ENCODE data around the gene NUMB. TPM values are rescaled to one million over a fixed set of nuclear protein-coding genes. Genes with fewer than 3 reads are reported as not detected.
"Not testable (repeated sequence)": the region's sequence is repeated elsewhere in the genome, so short reads cannot be mapped to it uniquely, and the experiment has no call there.

NUMB gene
- total RNA-seq, 1 donor = 52.3 TPM

GRCh38 chr14:73369428-73369827 lies 88.9 kb downstream of the NUMB start:
- no peak for DNase-seq (ENCODE audit: low read depth)
- no peak for TF ChIP-seq CTCF (IDR thresholded peaks at IDR 0.05; ENCODE audit: insufficient read depth, low read length)
- H3K4me3 ChIP-seq (ENCODE audit: low read depth, low read length) = no peak overlapping the region

GRCh38 chr14:73368616-73369015 lies 89.7 kb downstream of the NUMB start:
- DNase-seq (ENCODE audit: low read depth) = peak; percentile 4
- no peak for TF ChIP-seq CTCF (IDR thresholded peaks at IDR 0.05; ENCODE audit: insufficient read depth, low read length)
- H3K4me3 ChIP-seq (ENCODE audit: low read depth, low read length) = no peak overlapping the region

GRCh38 chr14:73365727-73366126 lies 92.6 kb downstream of the NUMB start:
- peak; percentile 49 for DNase-seq (ENCODE audit: low read depth)
- no peak overlapping the region for H3K4me3 ChIP-seq (ENCODE audit: low read depth, low read length)
- TF ChIP-seq CTCF (IDR thresholded peaks at IDR 0.05; ENCODE audit: insufficient read depth, low read length) = no peak

GRCh38 chr14:73364559-73364958 lies 93.8 kb downstream of the NUMB start:
- DNase-seq (ENCODE audit: low read depth) = no peak
- TF ChIP-seq CTCF (IDR thresholded peaks at IDR 0.05; ENCODE audit: insufficient read depth, low read length) = no peak
- no peak overlapping the region for H3K4me3 ChIP-seq (ENCODE audit: low read depth, low read length)

GRCh38 chr14:73359445-73359844 lies 98.9 kb downstream of the NUMB start:
- TF ChIP-seq CTCF (IDR thresholded peaks at IDR 0.05; ENCODE audit: insufficient read depth, low read length) = no peak
- no peak overlapping the region for H3K4me3 ChIP-seq (ENCODE audit: low read depth, low read length)
- DNase-seq (ENCODE audit: low read depth) = no peak

GRCh38 chr14:73358187-73358586 lies 100.2 kb downstream of the NUMB start:
- no peak overlapping the region for H3K4me3 ChIP-seq (ENCODE audit: low read depth, low read length)
- no peak for DNase-seq (ENCODE audit: low read depth)
- TF ChIP-seq CTCF (IDR thresholded peaks at IDR 0.05; ENCODE audit: insufficient read depth, low read length) = no peak

- not testable (repeated sequence) for DNase-seq (ENCODE audit: low read depth)
Observed at GRCh38 chr14:73349091-73349490, 109.3 kb downstream of the NUMB start.

More at GRCh38 chr14:73349091-73349490, 109.3 kb downstream of the NUMB start:
- H3K4me3 ChIP-seq (ENCODE audit: low read depth, low read length) = not testable (repeated sequence)

Data from fibroblast of the aortic adventitia (primary cell).